Islet of Langerhans (tissue), 1 donor: Measurements from ENCODE around the gene TCF7.
A peak's percentile ranks its signal among the peaks of the same experiment; 100 is the strongest.

ENCODE experiments used
- FAIRE-seq: peaks from one replicate; lab custom pipeline; 2011; peaks lifted over from hg19 to GRCh38; lab: Jason Lieb, UNC

Gene TCF7

DNA sequence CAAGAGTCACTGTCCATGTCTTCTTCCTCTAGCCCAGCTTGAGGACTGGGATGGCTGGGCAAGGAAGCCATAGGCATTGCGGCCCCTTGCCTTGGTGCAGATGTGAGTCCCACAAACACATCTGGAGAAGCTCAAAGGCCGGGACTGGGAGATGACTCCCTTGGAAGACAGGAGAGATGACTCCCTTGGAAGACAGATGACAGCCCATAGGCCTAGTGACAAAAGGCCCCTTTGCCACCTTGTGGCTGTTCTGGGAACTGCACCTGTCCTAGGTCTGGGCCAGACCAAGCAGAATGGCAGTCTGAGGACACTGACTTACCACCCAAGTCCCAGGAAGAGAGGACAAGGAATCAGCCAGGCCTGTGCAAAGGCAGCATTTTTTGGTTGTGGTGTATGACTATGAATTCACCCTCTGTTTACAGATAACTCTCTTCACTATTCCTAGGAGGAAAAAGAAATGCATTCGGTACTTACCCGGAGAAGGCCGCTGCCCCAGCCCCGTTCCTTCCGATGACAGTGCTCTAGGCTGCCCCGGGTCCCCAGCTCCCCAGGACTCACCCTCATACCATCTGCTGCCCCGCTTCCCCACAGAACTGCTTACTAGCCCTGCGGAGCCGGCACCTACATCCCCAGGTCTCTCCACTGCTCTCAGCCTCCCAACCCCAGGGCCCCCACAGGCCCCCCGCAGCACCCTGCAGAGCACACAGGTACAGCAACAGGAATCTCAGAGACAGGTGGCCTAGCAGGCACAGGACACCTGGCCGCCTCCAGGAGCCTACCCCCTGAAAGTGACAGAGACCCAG, 31.5 kb downstream of the TCF7 start:
- no peak for FAIRE-seq

DNA sequence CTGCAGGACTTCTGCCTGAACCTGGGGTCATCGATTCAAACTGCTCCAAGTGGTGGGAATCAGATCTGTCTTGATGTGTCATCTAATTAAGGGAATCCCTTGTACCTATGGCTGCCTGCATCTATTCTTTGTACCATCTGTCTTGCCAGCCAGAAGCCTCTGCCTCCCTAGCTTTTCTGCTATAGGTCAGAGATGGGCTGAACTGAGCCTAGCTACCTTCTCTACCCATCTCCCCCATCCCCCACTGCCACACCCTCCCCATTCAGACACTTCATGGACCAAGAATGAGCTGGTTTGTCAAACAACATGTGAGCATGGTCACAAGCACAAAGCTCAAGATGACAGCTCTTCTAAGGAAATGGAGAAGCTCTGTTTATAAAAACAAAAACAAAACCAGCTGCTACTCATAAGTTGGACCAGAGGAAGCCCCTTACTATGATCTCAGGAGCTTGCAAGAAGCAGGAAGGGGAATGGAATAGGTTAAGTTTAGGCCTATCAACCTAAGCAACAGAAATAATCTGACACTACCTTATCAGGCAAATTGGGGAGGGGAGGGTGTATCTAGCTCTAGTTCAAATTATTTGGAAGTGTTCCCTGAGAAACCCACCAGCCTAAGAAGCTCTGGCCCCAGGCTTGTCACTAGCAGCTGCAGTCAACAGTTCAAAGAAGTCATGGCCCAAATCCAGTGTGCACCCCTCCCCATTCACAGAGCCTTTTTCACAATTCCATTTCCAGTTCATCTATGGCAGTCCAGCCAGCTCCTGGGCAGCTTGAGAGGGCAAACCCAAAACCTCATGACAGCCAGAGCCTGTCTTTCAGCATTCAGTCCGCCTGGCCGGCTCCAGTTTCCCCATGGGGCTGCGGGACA, 32.4 kb downstream of the TCF7 start:
- FAIRE-seq = no peak

DNA sequence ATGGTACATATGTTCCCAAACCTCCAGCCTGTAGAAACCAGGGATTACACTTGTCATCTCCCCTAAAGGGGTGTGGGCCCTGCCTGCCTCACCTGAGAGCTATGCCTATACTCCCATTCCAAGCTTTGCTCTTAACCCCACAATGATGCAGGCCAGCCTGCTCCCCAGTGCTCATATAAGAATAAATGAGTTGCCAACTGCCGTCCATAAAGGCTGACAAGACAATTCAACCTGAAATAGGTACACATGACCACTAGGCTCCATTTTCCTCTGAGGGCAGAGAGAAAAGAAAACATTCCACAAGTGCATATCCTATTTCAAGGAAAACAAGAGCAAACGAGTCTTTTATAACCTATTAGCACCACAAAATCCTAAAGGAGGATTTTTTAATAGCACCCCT, 33.8 kb downstream of the TCF7 start:
- FAIRE-seq = no peak

DNA sequence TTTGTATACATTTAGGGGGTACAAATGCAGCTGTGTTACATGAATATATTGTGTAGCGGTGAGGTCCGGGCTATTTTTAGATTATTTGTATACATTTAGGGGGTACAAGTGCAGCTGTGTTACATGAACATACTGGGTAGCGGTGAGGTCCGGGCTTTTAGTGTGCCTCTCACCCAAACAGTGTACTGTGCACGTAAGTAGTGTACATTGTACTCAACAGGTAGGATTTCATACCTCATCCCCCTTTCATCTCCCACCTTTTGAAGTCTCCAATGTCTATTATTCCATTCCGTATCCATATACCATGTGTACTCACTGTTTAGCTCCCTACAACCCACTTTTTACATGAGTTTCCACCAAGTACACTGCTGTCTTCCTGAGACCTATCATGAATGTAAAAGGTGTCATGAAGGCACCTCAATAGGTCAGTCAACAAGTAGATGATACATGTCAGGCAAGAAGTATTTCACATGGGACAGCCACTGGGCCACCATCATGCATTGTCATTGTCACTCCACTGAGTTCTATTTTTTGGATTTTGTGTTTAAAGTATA, 34.6 kb downstream of the TCF7 start:
- no peak for FAIRE-seq

DNA sequence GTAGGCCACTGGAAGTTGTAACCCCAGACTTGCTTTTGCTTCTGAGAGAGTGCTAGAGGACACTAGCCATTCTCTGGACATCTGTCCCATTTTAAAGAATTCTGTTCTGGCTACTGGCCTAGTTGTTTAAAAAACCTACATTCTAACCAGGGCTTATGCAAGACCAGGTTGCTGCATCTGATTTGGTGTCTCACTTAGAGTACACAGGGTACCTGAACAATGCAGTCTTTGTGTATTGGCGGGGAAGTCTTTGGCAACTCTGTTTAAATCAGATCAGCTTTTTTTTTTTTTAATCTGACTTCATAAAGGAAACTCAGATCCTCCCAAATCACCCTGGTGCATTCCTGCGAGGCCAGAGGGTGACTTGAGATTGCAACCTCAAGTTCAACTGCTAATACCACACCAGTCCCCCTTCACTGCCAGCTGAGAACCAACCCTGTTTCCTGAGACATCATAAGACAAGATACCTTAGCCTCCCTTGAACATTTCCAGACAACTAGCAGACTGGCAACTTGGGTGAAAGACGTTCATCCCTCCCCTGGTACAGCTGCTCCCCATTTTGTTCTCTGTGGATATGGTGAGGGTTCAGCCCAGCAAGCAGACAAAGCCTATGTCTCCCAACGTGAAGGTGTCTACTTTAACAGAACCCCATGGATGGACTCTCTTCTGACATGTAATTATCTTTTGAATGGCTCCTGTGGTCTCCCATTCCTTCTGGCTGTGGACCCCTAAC, 35.3 kb downstream of the TCF7 start:
- FAIRE-seq = no peak

DNA sequence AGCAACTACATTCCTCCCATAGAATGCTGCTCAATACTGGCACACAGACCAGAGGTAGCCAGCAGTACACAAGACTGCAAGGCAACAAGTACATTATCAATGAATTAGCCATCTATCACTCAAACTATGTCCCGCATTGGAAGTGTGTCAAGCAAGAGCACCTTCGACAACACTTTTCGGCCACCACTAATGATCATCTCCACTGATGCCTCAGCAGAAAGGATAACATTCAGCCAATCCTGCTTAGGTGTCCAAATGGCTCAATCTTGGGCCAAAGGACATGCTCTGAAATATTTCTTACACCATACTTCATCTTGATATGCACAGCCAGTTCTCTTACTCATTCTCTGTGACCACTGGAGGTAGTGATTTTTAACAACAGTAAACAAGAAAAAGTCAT, 37.2 kb downstream of the TCF7 start:
- no peak for FAIRE-seq

DNA sequence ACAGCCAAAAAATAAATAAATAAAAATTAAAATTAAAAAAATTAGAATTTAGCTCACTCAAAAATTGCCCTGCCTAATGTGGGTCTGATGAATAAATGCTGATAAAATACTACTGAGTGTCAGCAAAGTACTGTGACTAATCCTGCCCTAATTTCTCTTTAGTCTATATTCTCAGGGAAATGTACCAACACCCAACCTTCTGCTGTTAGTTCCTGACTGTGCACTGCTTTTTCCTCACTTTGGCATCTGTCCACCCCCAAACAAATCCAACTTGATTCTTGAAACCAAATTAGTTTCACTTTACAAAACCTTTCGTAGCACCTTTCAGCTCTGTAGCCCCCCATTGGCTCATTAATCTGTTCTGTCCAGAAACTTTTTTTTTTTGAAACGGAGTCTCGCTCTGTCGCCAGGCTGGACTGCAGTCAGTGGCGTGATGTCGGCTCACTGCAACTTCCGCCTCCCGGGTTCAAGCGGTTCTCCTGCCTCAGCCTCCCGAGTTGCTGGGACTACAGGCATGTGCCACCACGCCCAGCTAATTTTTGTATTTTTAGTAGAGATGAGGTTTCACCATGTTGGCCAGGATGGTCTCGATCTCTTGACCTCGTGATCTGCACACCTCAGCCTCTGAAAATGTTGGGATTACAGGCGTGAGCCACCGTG, 37.8 kb downstream of the TCF7 start:
- FAIRE-seq = peak; percentile 21

DNA sequence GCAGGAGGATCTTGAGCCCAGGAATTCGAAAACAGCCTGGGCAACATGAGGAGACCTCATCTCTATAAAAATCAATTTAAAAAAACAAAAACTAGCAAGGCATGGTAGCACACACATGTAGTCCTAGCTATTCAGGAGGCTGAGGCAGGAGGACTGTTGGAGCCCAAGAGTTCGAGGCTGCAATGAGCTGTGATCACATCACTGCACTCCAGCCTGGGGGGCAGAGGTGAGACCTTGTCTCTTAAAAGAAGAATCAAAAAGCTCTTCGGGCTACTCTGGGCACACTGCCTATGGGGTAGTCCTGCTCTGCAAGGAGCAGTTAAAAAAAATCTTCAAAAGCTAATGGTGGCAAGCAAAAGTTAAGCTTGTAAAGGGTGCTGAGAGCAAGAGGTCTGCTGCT, 38.8 kb downstream of the TCF7 start:
- FAIRE-seq = no peak

DNA sequence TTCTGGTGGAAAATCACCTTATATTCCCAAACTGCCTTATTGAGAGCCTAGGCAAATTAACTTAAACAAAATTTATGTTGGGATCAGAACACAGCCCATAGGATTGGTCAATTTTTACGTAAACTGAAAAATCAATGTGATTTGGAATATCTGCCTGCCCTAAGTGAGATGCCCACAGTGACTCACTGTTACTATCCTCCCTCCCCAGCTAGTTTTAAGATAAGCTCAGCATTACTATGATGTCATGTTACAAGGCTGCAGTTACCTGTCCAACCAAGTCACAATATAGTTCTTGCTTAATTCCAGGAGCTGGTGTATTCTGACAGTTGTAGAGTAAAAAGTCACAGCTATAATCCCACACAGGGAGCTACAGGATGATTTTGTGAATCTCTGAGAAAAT, 39.2 kb downstream of the TCF7 start:
- FAIRE-seq = no peak

DNA sequence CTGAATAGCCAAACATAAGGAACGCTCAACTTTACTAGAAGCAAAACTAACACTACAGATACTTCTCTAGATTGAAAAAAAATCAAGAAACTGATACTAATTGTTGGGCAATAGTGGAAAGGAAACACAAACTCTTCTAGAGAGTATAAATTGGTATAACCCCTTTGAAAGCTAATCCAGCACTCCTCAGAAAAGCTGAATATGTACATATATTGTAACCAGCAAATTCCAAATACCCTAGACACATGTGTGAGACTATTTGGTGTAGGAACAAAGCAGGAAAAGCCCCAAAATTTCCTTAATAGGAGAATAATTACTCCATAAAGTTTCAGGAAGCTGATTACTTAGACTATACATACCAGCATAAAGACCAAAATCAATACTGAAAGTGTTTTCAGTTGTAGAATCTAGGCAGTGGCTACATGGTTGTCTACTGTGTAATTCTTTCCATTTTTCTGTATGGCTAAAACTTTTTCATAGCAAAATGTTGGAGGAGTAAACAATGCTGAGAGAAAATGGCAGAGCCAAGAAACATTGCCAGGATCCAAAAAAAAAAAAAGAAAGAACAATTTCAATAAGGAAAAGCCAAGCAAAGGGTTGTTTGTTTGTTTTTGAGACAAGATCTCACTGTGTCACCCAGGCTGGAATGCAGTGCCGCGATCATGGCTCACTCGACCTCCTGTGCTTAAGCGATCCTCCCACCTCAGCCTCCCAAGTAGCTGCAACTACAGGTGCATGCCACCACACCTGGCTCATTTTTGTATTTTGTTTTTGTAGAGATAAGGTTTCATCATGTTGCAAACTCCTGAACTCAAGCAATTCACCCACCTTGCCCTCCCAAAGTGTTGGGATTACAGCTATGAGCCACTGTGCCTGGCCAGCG, 47.3 kb downstream of the TCF7 start:
- no peak for FAIRE-seq

DNA sequence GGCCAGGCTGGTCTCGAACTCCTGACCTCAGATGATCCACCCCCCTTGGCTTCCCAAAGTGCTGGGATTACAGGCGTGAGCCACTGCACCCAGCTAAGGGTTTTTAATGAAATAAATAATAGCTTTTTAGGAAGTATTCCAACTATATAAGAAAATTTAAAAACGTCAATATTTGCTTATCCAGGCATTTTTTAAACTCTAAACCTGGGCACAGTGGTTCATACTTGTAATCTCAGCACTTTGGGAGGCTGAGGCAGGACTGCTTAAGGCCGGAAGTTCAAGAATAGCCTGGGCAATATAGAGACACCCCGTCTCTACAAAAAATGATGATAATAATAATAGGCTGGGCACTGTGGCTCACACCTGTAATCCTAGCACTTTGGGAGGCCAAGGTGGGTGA, 48.1 kb downstream of the TCF7 start:
- no peak for FAIRE-seq

DNA sequence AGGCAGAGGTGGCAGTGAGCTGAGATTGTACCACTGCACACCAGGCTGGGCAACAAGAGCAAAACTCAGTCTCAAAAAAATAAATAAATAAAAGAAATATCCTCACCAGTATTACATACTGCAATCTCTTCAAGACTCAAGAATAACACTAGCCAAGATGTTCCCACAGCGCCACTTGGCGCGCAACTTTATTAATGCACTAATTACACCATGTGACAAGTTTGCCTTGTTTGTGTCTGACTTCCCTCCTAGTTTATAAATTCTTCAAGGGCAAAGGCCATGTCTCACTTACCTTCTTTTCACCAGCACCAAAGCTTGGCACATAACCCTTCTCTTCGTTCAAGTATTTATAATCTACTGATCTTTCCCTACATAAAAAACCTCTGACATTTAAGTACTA, 57.5 kb downstream of the TCF7 start:
- FAIRE-seq = no peak

DNA sequence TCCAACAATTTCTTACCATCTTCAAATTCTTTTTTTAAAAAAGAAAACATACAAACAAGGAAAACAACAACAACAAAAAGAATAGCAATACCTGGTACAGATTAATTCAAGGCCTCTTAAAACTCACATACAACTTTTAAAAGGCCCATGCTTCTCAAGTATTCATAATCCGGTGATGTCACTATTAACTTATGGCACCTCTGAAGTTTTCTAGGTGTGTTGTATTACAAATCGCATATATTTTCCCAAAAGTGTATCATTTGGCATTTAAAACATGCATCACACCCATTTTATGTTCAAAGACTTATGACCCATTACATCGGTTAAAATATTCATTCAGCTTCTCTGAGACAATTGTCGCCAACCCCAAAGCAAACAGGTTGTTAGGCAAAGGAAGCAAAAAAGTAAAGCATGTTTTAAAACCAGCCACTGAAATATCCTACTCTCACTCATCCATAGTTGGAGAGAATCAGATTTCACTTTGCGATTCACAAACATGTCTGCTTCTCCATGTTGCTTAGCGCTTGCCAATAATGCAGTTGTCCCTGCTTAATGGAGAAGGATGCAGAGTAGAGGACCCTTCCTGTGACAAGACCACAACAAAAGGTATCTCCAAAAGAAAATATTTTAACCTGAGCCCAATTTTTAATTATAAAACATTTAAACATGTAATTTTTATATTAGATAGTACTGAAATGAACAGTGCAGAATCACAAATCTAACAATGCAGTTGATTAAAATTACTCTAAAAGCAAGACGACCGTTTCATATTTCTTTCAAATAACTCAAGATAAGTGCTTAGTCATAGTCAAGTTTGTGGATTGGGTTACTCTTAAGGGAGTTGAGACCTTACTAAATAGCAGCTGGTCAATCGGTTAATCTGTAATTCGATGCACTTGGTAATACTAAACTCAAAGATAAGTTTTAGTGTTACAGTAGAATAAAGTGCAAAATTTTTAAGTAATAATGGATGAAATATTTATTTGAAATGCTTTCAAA, 60.7 kb downstream of the TCF7 start:
- no peak for FAIRE-seq

DNA sequence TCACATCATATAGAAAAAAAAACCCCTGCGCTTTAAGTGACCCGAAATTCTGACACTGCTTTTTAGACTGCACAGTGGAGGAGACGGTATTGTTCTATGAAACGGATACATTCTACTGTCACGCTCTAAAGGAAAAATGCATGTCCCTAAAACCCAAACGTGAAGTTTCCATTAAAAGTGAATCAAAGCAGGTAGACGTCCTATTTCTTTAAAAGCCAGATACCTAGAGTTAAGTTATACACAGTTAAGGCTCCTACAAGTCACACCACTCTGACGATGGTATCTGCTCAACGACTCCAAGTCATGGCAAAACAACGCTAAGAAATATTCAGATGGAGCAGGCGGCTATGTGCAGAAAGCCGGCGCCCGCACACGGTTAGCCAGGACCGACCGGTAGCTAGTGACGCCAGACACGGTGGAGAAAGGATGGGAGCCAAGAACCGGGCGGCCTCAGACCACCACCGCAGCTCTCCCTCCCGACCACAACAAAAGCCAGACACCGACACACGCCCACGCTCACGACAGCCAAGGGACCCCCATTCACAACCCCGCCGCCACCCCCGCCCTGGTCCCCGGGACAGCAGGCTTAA, 61.5 kb downstream of the TCF7 start:
- no peak for FAIRE-seq

DNA sequence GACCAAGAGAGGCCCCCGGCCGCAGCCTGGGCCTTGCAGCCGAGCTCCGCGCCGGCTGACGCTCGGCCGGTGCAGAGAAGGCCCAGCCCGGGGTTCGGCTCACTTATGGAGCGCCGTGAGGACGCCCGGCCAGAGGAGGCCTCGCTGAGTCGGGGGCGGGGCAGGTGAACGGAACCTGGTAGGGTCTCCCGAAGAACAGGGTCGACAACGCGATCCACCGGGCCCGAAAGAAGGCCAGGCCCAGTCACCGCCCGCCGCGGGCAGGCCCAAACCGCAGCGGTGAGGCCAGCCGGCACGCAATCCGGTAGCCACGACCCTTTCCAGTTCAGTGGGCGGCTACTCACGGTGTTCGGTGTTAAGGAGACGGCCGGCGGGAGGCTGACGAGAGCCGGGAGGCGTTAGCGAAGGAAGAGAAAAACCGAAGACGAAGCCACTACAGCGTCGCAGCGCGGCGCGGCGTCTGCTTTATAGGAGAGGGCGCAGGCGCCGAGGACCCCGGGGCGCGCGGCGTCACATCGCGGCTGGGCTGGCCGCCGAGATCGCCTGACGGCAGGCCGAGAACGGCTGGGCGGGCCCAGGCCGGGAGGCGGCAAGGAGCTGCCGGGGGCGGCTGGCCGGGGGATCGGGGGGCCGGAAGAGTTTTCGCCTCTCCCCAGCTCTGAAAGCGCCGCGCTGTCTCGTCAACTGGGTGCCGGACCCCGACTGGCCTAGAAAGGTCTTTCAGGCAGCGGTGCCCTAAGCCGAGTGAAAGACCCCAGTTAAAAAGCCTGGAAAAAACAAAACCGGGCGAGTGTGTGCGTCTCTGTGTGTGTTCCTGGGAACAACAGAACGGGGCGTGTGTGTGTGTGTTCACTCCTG, 62.3 kb downstream of the TCF7 start, which contains the start of gene SKP1:
TSS of gene SKP1 (minus strand) at position 440 of the 858 bp plus-strand sequence. CDS start 2,928 bp downstream, outside the sequence.
- FAIRE-seq = no peak

DNA sequence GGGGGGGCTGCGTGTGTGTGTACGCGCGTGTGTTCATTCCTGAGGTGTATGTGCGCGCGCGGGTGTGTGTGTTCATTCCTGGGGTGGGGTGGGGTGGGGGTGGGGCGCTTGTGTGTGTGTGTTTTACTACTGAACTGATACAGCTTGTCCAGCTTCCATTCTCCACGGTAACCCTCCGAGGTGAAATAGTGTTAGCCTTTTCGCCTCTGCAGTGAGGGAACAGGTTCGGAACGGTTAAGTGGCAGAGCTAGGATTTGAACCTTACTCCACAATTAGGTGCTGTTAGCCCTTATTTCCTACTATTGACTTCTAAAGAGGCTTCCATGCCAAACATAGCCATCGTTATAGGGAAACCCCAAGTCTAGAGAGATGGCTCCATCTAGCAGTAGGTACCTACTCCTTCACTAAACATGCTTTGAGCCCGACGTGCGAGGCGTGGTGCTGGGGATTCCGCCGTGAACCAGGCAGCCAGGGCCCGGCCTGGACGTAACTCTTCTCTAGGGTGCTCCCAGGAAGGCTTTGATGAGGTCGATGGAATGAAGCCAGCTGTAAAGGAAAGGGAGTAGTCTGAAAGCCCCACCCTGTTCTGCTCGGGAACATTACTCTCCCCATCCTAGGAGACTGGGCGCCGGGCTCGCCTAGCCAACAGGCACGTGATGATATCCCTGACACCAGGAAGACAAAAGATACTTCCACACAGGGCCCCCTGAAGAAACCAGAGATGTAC, 63.1 kb downstream of the TCF7 start:
- FAIRE-seq = no peak

DNA sequence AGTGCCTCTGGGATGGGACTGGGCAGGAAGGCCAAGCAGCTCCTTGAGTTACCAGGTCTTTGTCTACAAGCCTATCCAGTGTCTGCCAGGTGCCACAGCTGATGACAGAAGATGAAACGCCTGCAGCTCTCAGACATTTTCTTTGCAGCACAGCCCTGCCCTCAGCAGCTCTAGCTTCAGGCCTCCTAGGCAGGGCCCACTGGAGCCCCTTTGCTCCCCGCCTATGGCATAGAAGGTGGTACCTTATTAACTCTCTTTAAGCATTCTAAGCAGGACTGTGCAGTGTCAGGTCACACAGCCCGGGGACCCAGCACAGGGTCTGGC, 63.6 kb downstream of the TCF7 start:
- no peak for FAIRE-seq

DNA sequence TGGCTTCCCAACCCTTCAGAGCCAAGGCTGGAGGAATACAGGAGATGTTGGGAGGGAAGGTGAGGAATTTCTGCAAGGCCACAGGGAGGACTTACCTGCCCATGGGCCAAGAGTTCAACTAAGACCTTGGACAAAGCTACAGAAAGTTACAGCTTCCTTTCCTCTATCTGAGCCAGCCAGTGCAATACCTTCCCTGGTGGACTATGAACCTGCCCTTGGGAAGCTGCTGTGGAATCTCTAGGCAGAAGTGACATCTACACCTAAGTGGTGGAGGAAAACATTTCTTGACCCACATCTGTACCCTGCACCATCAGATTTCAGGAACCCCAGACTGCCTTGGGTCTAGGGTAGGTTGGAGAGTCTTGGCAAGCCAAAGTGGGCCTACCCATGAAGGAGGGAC, 69.0 kb downstream of the TCF7 start:
- FAIRE-seq = no peak
